ENCODE data around the gene PIK3CB. TPM values are rescaled to one million over a fixed set of nuclear protein-coding genes. Genes with fewer than 3 reads are reported as not detected.

PIK3CB gene
- 10 to 100 TPM; 14.6 to 46.3 (median 24.5) TPM for total RNA-seq
- 10 to 100 TPM in 2 of 3 donors, 1 to 10 TPM in 1; 5.8 to 39.1 (median 18.1) TPM for polyA plus RNA-seq
- long read RNA-seq, donor 1, full-length matches to known transcripts, result 2 of 6 reads
- long read RNA-seq, donor 1, partial matches to known transcripts, result 1 of 6 reads
- long read RNA-seq, donor 1, other reads (novel, unspliced or antisense), result 3 of 6 reads
- long read RNA-seq, donor 2, full-length matches to known transcripts, result 12 of 63 reads
- long read RNA-seq, donor 2, partial matches to known transcripts, result 9 of 63 reads
- long read RNA-seq, donor 2, other reads (novel, unspliced or antisense), result 42 of 63 reads

- peak within 1 kb of the TSS; percentile 94 for H3K4me3 ChIP-seq
Observed at GRCh38 chr3:138834596-138835396, at the start of gene PIK3CB. TSS of gene PIK3CB (minus strand) at chr3:138834928. CDS start at chr3:138759343, 75,585 bp downstream.

DNA sequence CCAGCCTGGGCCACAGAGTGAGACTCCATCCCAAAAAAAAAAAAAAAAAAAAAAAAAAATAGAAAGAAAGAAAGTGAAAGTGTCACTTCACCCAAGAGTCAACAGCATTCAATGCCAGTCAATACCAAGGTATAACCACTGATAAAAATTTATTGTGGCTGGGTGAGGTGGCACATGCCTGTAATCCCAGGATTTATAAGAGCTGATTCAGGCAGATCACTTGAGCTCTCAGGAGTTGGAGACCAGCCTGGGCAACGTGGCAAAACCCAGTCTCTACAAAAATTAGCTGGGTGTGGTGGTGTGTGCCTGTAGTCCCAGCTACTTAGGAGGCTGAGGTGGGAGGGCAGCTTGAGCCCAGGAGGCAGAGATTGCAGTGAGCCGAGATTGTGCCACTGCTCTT lies 46.5 kb upstream of the PIK3CB start:
- Histone ChIP-seq H3K36me3 (ENCODE audit: insufficient read depth in 1 of 2, low read depth in 1 of 2) (no peaks in the 10 kb centered on the region), H3K9me3 (peaks cover 4% of the 10 kb centered on the region), H3K27me3 (ENCODE audit: insufficient read depth in 3 of 3, low read length in 2 of 3) (no peaks in the 10 kb centered on the region), H3K27ac (no peak overlapping the region), H3K4me1 (no peaks in the 10 kb centered on the region), H3K4me3 (no peak overlapping the region)
- DNase-seq (no peak), ATAC-seq (no peak)
- no peak for TF ChIP-seq CTCF (IDR thresholded peaks at IDR 0.05)
- intact Hi-C loops (cut with DNase I), result no loop called here
- WGBS, 3 donors, result 50 to 71% (median 64%) methylated on average over 2 of the region's 2 CpGs

More at GRCh38 chr3:138834596-138835396, at the start of gene PIK3CB:
- TF ChIP-seq CTCF (IDR thresholded peaks at IDR 0.05), result no peak
- peak within 1 kb of the TSS; percentile 94 for H3K27ac ChIP-seq
- WGBS, 3 donors, result 0 to 1% (median 1%) methylated on average over 66 to 88 of the region's 88 CpGs
- peaks cover 11% of the 10 kb centered on the region for H3K4me1 ChIP-seq
- no peaks in the 10 kb centered on the region for H3K36me3 ChIP-seq (ENCODE audit: insufficient read depth in 1 of 2, low read depth in 1 of 2)
- ATAC-seq (peak; percentile 90 to 96 (median 95)), DNase-seq (peak; percentile 93 to 96)
- H3K27me3 ChIP-seq (ENCODE audit: insufficient read depth in 3 of 3, low read length in 2 of 3), result no peaks in the 10 kb centered on the region
- intact Hi-C loops (cut with DNase I), result loop anchor here (1.0 to 10.0 kb wide), 4 partner anchors 57 to 230 kb away; partner anchors contain the start of gene FAIM (in 1 of the 2)
- H3K9me3 ChIP-seq, result no peaks in the 10 kb centered on the region

- H3K4me1 ChIP-seq, result no peaks in the 10 kb centered on the region
- no peaks in the 10 kb centered on the region for H3K36me3 ChIP-seq (ENCODE audit: insufficient read depth in 1 of 2, low read depth in 1 of 2)
- intact Hi-C loops (cut with DNase I), result no loop called here
- H3K27me3 ChIP-seq (ENCODE audit: insufficient read depth in 3 of 3, low read length in 2 of 3), result no peaks in the 10 kb centered on the region
- TF ChIP-seq CTCF (IDR thresholded peaks at IDR 0.05), result no peak
- ATAC-seq (no peak), DNase-seq (no peak)
- H3K4me3 ChIP-seq, result no peak overlapping the region
- H3K27ac ChIP-seq, result no peak overlapping the region
- WGBS, 3 donors, result 63 to 71% (median 66%) methylated on average over 14 of the region's 14 CpGs
- peaks cover 4% of the 10 kb centered on the region for H3K9me3 ChIP-seq
Observed at GRCh38 chr3:138879541-138880380, 45.0 kb upstream of the PIK3CB start.

GRCh38 chr3:138877226-138877625 lies 42.5 kb upstream of the PIK3CB start:
- no peak for TF ChIP-seq CTCF (IDR thresholded peaks at IDR 0.05)
- Histone ChIP-seq H3K9me3 (no peaks in the 10 kb centered on the region), H3K36me3 (ENCODE audit: insufficient read depth in 1 of 2, low read depth in 1 of 2) (no peaks in the 10 kb centered on the region), H3K4me3 (no peak overlapping the region), H3K4me1 (no peaks in the 10 kb centered on the region), H3K27me3 (ENCODE audit: insufficient read depth in 3 of 3, low read length in 2 of 3) (no peaks in the 10 kb centered on the region), H3K27ac (no peak overlapping the region)
- DNase-seq, result no peak
- no peak for ATAC-seq
- intact Hi-C loops (cut with DNase I), result no loop called here
- WGBS, 3 donors, result 85 to 87% (median 85%) methylated on average over 2 of the region's 2 CpGs

All from psoas muscle (tissue), 8 donors.